GM18526 (cell line): ENCODE measurements around the gene CDC42EP5.

ENCODE experiments used
- POLR2A ChIP-seq: IDR thresholded peaks from 3 replicates; pipeline ENCODE4 v1.6.1; 2011; ENCODE audit not compliant: insufficient read length; ENCODE audit errors: extremely low read depth

Gene CDC42EP5

DNA sequence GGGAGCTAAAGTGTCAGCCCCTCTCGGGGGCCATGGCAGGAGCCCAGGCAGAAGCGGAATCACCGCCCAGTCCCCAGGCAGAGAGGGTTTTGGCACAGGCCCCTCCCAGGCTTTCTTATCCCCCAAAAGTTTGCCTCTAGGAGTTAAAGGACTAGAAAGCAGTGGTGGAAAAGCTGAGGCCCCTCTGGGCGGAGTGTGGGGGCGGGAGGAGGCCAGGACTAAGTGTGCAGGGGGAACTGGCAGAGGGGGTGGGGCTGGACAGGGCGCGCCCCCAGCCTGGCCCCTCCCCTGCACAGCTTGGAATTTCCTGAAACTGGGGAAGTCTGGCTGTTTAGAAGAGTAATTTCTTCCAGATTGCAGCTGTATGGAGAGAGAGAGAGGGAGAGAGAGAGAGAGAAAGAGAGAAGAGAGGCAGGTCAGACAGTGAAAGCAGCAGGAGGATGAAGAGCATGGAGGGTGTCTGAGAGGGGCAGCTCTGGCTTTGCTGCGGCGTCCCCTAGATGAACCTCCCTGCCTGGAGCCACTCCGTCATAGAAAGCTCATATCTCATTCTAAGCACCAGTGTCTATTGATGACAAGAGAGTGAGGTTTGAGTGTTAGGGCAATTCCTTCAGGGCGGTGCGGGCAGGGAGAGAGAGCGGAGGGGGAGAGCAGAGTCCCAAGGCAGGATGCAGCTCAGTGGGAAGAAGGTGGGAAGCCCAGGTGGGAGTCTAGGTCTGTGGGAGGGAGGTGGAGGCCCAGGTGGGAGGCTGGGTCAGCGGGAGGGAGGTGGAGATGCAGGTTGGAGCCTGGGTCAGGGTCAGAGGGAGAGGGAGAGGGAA lies at the start of gene CDC42EP5:
CDC42EP5 (minus strand) TSS at position 226 of the 821 bp plus-strand sequence. CDS start 7,749 bp downstream, outside the sequence.
- TF ChIP-seq POLR2A: no peak

GRCh38 chr19:54521860-54522513 lies 48.9 kb upstream of the CDC42EP5 start:
- TF ChIP-seq POLR2A: no peak

DNA sequence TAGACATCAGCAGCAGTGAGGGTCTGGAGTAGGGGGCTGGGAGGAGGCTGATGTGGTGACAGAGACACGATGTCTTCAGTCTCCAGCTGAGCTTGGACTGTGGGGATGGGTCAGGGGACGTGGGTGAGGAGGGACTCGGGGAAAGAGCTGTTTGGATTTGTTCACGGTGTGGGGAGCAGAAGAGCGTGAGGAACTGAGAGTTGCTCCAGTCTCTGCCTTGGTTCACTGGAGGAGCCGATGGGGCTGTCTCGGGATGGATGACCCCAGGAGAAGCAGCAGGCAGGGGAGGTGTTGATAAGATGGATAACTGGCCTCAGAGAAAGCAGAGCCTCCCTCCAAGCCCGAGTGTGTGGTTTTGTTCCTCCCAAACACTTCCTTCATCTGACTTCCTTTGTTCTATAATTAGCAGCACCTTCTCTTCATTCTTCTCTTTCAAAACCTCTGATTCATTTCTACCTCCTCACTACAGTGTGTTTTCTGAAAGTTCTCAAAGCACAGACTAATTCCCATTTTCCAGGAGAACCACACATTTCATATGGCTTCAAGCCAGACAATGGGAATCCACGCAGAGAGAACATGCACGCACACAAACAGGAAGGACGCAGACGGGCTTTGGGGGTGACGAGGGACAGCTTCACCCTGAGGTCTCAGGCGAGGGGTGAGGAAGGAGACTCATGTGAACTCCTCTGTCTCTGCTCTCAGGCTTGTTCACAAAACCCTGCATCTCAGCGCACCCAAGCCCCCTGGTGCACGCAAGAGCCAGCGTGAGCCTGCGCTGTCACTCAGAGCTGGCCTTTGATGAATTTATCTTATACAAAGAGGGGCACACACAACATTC lies 48.1 kb upstream of the CDC42EP5 start:
- TF ChIP-seq POLR2A: no peak

- no peak for TF ChIP-seq POLR2A
These were observed 45.7 kb upstream of the CDC42EP5 start for GRCh38 chr19:54518844-54519243.

DNA sequence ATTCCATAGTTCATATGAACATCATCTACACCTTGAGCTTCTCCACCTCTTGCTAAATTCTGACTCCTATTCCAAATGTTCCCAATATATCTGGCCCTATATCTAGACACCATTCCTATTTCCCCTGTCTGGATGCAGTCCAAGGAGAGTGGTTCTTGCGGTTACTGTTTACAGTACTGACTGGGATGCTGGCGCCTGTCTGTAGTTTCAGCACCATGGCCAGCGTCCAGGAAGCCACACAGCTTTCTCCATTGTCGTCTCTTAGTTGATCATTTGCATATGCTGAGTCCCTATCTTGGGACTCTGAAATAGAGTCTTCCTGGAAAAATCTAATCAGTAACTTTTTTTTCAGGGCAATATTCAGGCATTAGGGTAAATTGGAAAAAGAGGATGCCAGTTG lies 44.4 kb upstream of the CDC42EP5 start:
- no peak for TF ChIP-seq POLR2A

GRCh38 chr19:54515156-54515555 lies 42.1 kb upstream of the CDC42EP5 start:
- no peak for TF ChIP-seq POLR2A

DNA sequence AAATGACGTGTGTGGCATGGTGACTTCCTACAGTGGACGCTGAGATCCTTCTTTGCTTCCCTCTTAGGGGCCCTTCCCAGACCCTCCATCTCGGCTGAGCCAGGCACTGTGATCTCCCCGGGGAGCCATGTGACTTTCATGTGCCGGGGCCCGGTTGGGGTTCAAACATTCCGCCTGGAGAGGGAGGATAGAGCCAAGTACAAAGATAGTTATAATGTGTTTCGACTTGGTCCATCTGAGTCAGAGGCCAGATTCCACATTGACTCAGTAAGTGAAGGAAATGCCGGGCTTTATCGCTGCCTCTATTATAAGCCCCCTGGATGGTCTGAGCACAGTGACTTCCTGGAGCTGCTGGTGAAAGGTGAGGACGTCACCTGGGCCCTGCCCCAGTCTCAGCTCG lies 34.7 kb upstream of the CDC42EP5 start:
- TF ChIP-seq POLR2A: no peak

GRCh38 chr19:54506079-54506478 lies 33.0 kb upstream of the CDC42EP5 start:
- TF ChIP-seq POLR2A: no peak

- TF ChIP-seq POLR2A: no peak
These were observed 29.5 kb upstream of the CDC42EP5 start, which contains the start of gene LAIR2 for GRCh38 chr19:54502518-54503048. TSS of gene LAIR2 (plus strand) at chr19:54502831. CDS start at chr19:54502919, 88 bp downstream.

DNA sequence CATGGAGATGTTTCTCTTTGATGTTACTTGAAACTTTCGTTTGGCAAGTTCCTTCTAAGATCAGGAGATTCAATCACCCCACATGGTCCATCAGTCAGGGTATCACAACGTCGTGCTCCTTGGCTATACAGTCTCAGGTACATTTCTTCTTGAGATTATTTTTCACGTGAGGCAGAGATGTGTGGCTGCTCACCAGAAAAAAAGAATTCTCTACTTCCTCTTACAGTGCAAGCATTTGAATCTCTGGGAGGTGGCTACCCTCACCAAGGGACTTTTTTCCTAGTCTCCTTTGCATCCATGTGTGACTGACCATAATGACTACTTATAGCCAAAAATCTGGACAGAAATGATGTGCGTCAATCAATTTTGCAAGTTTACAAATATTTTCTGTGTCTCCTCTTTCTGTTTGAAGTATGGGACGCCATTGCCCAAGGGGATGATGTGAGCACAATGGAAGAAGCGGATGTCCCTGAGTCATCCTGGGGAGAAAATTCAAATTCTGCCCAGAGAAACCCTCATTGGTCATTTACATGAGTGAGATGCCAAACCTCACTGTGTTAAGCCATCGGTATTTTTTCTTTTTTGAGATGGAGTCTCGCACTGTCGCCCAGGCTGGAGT lies 21.0 kb upstream of the CDC42EP5 start:
- no peak for TF ChIP-seq POLR2A

DNA sequence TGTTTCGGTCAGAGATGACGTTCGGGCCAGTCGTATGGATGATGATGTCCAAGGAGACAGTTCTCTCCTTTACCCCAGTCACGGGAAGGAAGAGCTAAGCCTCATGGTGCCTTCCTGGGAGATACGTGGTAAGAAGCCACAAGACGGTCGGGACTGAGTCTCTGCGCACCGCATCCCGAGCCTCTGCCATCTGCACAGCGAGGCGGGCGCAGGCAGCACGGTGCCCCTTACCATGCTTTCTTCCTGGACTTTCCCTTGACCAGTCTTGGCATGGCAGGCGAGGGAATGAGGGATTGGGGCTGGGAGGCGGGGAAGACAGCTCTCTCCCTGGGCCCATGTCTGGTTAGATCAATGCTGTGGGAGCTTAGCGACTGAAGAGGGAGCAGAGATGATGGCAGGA lies 19.5 kb upstream of the CDC42EP5 start:
- no peak for TF ChIP-seq POLR2A

GRCh38 chr19:54489766-54490165 lies 16.7 kb upstream of the CDC42EP5 start:
- no peak for TF ChIP-seq POLR2A

DNA sequence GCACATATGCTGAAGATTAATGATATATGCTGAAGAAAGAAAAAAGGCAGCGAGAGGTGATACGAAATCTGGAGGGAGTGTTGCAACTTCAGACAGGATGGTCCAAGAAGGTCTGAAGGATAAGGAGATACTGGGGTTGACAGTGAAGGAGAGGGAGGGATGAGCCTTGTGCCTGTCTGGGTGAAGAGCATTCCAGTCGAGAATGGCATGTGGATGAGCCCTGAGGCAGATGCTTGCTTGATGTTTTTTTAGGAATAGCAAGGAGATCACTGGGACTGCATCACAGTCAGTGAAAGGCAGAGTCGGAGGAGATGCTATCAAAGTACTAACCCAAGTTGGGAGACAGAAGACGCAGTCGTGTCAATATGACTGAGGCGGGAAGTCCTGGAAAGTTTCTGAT lies 16.2 kb upstream of the CDC42EP5 start:
- TF ChIP-seq POLR2A: no peak

- no peak for TF ChIP-seq POLR2A
These were observed 12.8 kb upstream of the CDC42EP5 start for GRCh38 chr19:54485851-54486250.

DNA sequence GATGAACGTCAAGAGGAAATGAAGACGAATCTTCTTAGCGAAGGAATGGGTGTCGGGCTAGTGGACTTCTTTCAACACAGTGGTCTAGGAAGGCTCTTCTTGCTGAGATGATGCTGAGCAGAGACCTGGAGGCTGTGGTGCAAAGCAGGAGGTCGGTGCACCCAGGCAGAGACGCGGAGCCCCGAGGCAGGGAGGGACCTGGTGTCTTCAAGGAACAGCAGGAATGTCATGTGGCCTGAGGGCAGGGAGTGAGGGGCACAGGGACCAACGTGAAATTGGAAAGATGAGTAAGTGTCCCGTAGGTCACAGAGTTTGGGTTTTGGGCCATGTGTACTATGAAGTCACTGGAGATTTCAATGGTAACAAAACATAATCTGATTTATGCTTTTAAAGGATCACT lies 11.4 kb upstream of the CDC42EP5 start:
- no peak for TF ChIP-seq POLR2A
